SK-N-SH (cell line): ENCODE measurements around the gene RCAN2. TPM values are rescaled to one million over a fixed set of nuclear protein-coding genes. Genes with fewer than 3 reads are reported as not detected.

Source experiments
- CTCF ChIA-PET: fragments of 300-600, 350-600 bp; formaldehyde crosslinking; extraction: SDS; loops from one replicate; lab custom pipeline; 2021; lab: Yijun Ruan, JAX
- POLR2A ChIA-PET: fragments of 350-600 bp; sonication (Branson Sonifier 250); formaldehyde crosslinking; extraction: SDS; loops from one replicate; lab custom pipeline; 2020; ENCODE audit warnings: antibody characterized with exemption, inconsistent platforms; lab: Yijun Ruan, JAX
- DNase-seq: peaks from one replicate; pipeline ENCODE4 v3.0.0; 2012
- H2AFZ ChIP-seq: fragments of 200-600 bp; sonication (generic); 2 replicates; pipeline ENCODE4 v1.8.1; 2016; ENCODE audit warnings: antibody characterized with exemption, mild to moderate bottlenecking, low read depth
- H3F3A ChIP-seq: fragments of 200-600 bp; sonication (generic); replicated peaks from 2 replicates; pipeline ENCODE3; 2016; ENCODE audit warnings: antibody characterized with exemption, mild to moderate bottlenecking; ENCODE audit not compliant: insufficient read depth
- H3K27ac ChIP-seq, 2 experiments: fragments of 200-500 bp in 1 of 2; fragments of 200-600 bp in 1 of 2; sonication (Bioruptor generic) in 1 of 2; sonication (generic), shearing (Covaris generic) in 1 of 2; 2 replicates each; pipeline versions ENCODE4 v1.5.1 to v1.6.1; 2014 to 2016; ENCODE audit warnings: low read depth in 2 of 2, inconsistent platforms in 1 of 2, low read length in 1 of 2, mild to moderate bottlenecking in 1 of 2, mixed read lengths in 1 of 2
- H3K27me3 ChIP-seq: fragments of 200-600 bp; sonication (generic), shearing (Covaris generic); 2 replicates; pipeline ENCODE4 v1.6.1; 2016; ENCODE audit warnings: mixed run types; ENCODE audit not compliant: insufficient read depth
- H3K36me3 ChIP-seq, 2 experiments: fragments of 200-500 bp in 1 of 2; fragments of 200-600 bp in 1 of 2; sonication (Bioruptor generic) in 1 of 2; sonication (generic) in 1 of 2; replicated peaks in 1 of 2; 2 replicates each; pipeline versions ENCODE3 to v1.5.1; 2014 to 2016; ENCODE audit warnings: low read length in 1 of 2, mild to moderate bottlenecking in 1 of 2; ENCODE audit not compliant: insufficient read depth in 2 of 2, control insufficient read depth in 1 of 2
- H3K4me1 ChIP-seq, 2 experiments: fragments of 200-500 bp in 1 of 2; fragments of 200-600 bp in 1 of 2; sonication (Bioruptor generic) in 1 of 2; sonication (generic), shearing (Covaris generic) in 1 of 2; 2 replicates each; pipeline versions ENCODE4 v1.5.1 to v1.6.1; 2014 to 2016; ENCODE audit warnings: low read depth in 1 of 2, low read length in 1 of 2, mixed run types in 1 of 2; ENCODE audit not compliant: insufficient read depth in 2 of 2, control insufficient read depth in 1 of 2
- H3K4me2 ChIP-seq: fragments of 200-600 bp; sonication (generic), shearing (Covaris generic); 2 replicates; pipeline ENCODE4 v1.6.1; 2017; ENCODE audit warnings: mixed run types
- H3K4me3 ChIP-seq, 2 experiments: fragments of 200-500 bp in 1 of 2; fragments of 200-600 bp in 1 of 2; sonication (Bioruptor generic) in 1 of 2; sonication (generic), shearing (Covaris generic) in 1 of 2; 2 replicates each; pipeline versions ENCODE4 v1.5.1 to v1.8.1; 2014 to 2016; ENCODE audit warnings: low read depth in 2 of 2, inconsistent platforms in 1 of 2, low read length in 1 of 2, mild to moderate bottlenecking in 1 of 2, mixed read lengths in 1 of 2, moderate library complexity in 1 of 2
- H3K79me2 ChIP-seq: fragments of 200-600 bp; sonication (generic); 2 replicates; pipeline ENCODE4 v1.8.1; 2017; ENCODE audit warnings: mild to moderate bottlenecking; ENCODE audit not compliant: insufficient read depth
- H3K9ac ChIP-seq: fragments of 200-600 bp; sonication (generic); 2 replicates; pipeline ENCODE4 v1.6.1; 2017; ENCODE audit warnings: mixed run types
- H3K9me2 ChIP-seq: fragments of 200-600 bp; sonication (generic); 2 replicates; pipeline ENCODE4 v1.6.1; 2017; ENCODE audit warnings: mixed run types
- H3K9me3 ChIP-seq: fragments of 200-600 bp; sonication (generic); 2 replicates; pipeline ENCODE4 v1.6.1; 2017; ENCODE audit warnings: mixed run types, mild to moderate bottlenecking, moderate library complexity
- H4K20me1 ChIP-seq: fragments of 200-600 bp; sonication (generic); 2 replicates; pipeline ENCODE4 v1.6.1; 2017; ENCODE audit warnings: mild to moderate bottlenecking, mixed run types; ENCODE audit not compliant: insufficient read depth
- CHD2 ChIP-seq: fragments of 150-350 bp; IDR thresholded peaks from 2 replicates; pipeline ENCODE4 v1.6.1; 2018; ENCODE audit warnings: low read length; ENCODE audit not compliant: partially characterized antibody
- CTCF ChIP-seq: fragments of 200-600 bp; sonication (generic); IDR thresholded peaks from 2 replicates; pipeline ENCODE4 v1.6.1; 2017; ENCODE audit warnings: antibody characterized with exemption, mild to moderate bottlenecking, moderate library complexity
- ELF1 ChIP-seq: IDR thresholded peaks from 2 replicates; pipeline ENCODE4 v1.4.0; 2012
- EZH2phosphoT487 ChIP-seq: fragments of 200-600 bp; sonication (generic); IDR thresholded peaks from 2 replicates; pipeline ENCODE4 v1.6.1; 2017; ENCODE audit warnings: low read depth, mixed run types, mild to moderate bottlenecking, antibody characterized with exemption, moderate library complexity, borderline replicate concordance
- GABPA ChIP-seq: IDR thresholded peaks from 2 replicates; pipeline ENCODE4 v1.4.0; 2012; ENCODE audit warnings: low read depth, mild to moderate bottlenecking
- IRF3 ChIP-seq: fragments of 150-350 bp; IDR thresholded peaks from 2 replicates; pipeline ENCODE4 v1.6.1; 2016; ENCODE audit warnings: mild to moderate bottlenecking, low read depth, low read length
- MEF2A ChIP-seq: IDR thresholded peaks from 2 replicates; pipeline ENCODE4 v1.4.0; 2012; ENCODE audit warnings: low read depth, borderline replicate concordance
- MXI1 ChIP-seq: IDR thresholded peaks from 2 replicates; pipeline ENCODE4 v1.6.1; 2012; ENCODE audit warnings: mild to moderate bottlenecking, low read depth, low read length, improper control_type of control experiment
- NFIC ChIP-seq: IDR thresholded peaks from 2 replicates; pipeline ENCODE4 v1.4.0; 2012; ENCODE audit warnings: borderline replicate concordance
- USF1 ChIP-seq: IDR thresholded peaks from 2 replicates; pipeline ENCODE4 v1.4.0; 2012; ENCODE audit warnings: low read depth, borderline replicate concordance
- WGBS: methylation state at CpG from one replicate; pipeline ENCODE4 v1.1.6; 2017; ENCODE audit warnings: low lambda C conversion rate; 5-methylcytosine and 5-hydroxymethylcytosine counted together
- polyA plus RNA-seq, 3 experiments: library from polyadenylated mRNA; depleted of rRNA; stranded (reverse); fragments of >200 nt; gene quantifications; 2 replicates each; pipeline ENCODE4 v1.2.3, GENCODE V29; 2012
- TF ChIP-seq, protein P1 (sequence below): IDR thresholded peaks from 2 replicates; pipeline ENCODE4 v1.6.1; 2012; ENCODE audit warnings: mild to moderate bottlenecking, low read depth, low read length, moderate library complexity

Gene RCAN2
- polyA plus RNA-seq, 1 of the 3 experiments (the other 2 are of a cell fraction) = not detected

DNA sequence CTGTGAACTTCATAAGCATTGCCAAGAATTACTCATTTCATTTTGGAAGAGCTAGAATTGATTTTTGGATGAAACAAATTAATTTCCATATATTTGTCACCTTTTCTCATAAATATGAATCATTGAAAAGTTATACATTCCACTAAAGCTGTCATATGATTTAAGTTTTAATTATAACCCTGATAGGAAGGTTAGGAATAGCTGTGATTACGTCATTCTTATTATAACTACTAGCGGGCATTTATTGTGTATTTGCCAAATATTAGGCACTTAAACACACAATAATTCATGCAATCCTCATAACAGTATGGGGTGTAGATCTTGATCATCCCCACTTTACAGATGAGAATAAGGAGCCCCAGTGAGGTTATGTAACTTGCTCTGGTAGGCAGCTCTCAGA is 243.1 kb downstream of the RCAN2 start:
- H3F3A ChIP-seq = no peaks in the 10 kb centered on the region
- no peak overlapping the region for H3K9ac ChIP-seq
- no peak for DNase-seq
- no peaks in the 10 kb centered on the region for H3K9me2 ChIP-seq
- H3K4me2 ChIP-seq = no peak overlapping the region
- H3K4me3 ChIP-seq = no peak overlapping the region
- no peak overlapping the region for H3K27ac ChIP-seq
- no peaks in the 10 kb centered on the region for H4K20me1 ChIP-seq
- no peaks in the 10 kb centered on the region for H3K79me2 ChIP-seq
- ChIA-PET POLR2A (no interaction called here), CTCF (interaction anchor here (0.9 kb wide), 1 partner anchor 43 kb away, joined by 5 read pairs; no protein-coding TSS in a partner anchor)
- 3% methylated on average over 2 of the region's 2 CpGs for WGBS
- TF ChIP-seq GABPA (no peak), CHD2 (no peak), CTCF (no peak), MXI1 (no peak), NFIC (no peak), IRF3 (no peak), MEF2A (no peak), EZH2phosphoT487 (no peak), USF1 (no peak), ELF1 (no peak)
- TF ChIP-seq, protein P1, sequence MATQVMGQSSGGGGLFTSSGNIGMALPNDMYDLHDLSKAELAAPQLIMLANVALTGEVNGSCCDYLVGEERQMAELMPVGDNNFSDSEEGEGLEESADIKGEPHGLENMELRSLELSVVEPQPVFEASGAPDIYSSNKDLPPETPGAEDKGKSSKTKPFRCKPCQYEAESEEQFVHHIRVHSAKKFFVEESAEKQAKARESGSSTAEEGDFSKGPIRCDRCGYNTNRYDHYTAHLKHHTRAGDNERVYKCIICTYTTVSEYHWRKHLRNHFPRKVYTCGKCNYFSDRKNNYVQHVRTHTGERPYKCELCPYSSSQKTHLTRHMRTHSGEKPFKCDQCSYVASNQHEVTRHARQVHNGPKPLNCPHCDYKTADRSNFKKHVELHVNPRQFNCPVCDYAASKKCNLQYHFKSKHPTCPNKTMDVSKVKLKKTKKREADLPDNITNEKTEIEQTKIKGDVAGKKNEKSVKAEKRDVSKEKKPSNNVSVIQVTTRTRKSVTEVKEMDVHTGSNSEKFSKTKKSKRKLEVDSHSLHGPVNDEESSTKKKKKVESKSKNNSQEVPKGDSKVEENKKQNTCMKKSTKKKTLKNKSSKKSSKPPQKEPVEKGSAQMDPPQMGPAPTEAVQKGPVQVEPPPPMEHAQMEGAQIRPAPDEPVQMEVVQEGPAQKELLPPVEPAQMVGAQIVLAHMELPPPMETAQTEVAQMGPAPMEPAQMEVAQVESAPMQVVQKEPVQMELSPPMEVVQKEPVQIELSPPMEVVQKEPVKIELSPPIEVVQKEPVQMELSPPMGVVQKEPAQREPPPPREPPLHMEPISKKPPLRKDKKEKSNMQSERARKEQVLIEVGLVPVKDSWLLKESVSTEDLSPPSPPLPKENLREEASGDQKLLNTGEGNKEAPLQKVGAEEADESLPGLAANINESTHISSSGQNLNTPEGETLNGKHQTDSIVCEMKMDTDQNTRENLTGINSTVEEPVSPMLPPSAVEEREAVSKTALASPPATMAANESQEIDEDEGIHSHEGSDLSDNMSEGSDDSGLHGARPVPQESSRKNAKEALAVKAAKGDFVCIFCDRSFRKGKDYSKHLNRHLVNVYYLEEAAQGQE = no peak
- no peaks in the 10 kb centered on the region for H3K4me1 ChIP-seq
- H3K27me3 ChIP-seq = no peaks in the 10 kb centered on the region
- no peaks in the 10 kb centered on the region for H3K36me3 ChIP-seq
- H2AFZ ChIP-seq = no peak overlapping the region
- H3K9me3 ChIP-seq = no peaks in the 10 kb centered on the region
